MCF 10A (cell line): ENCODE measurements around the gene FAR2. TPM values are rescaled to one million over a fixed set of nuclear protein-coding genes. Genes with fewer than 3 reads are reported as not detected.
"Not testable (repeated sequence)": the region's sequence is repeated elsewhere in the genome, so short reads cannot be mapped to it uniquely, and the experiment has no call there.

Experiments
- BruUV-seq: library from RNA; stranded (reverse); fragments of 400-500 nt; replicated peaks from 2 replicates; lab custom pipeline; 2021; lab: Mats Ljungman, UMichigan
- CTCF ChIA-PET: fragments of 300-600 bp; sonication (Branson Sonifier 250); formaldehyde crosslinking; extraction: SDS; loops from one replicate; lab custom pipeline; 2021; ENCODE audit warnings: antibody characterized with exemption, inconsistent platforms; lab: Yijun Ruan, JAX
- POLR2A ChIA-PET: fragments of 300-600, 350-650 bp; sonication (Branson Sonifier 250); formaldehyde crosslinking; extraction: SDS; loops from one replicate; lab custom pipeline; 2020; ENCODE audit warnings: antibody characterized with exemption, inconsistent platforms; lab: Yijun Ruan, JAX
- DNase-seq: peaks from one replicate; pipeline ENCODE4 v3.0.0-alpha.2; 2018; ENCODE audit not compliant: unreplicated experiment
- H3K27ac Mint-ChIP-seq: one replicate; pipeline ENCODE4 v1.8.0; 2022; ENCODE audit warnings: mild to moderate bottlenecking, low read depth, mixed read lengths; ENCODE audit not compliant: unreplicated experiment
- H3K27me3 Mint-ChIP-seq: one replicate; pipeline ENCODE4 v1.8.0; 2022; ENCODE audit warnings: mixed read lengths; ENCODE audit not compliant: insufficient read depth, unreplicated experiment
- H3K36me3 Mint-ChIP-seq: one replicate; pipeline ENCODE4 v1.8.0; 2022; ENCODE audit warnings: mild to moderate bottlenecking, moderate library complexity, mixed read lengths; ENCODE audit not compliant: insufficient read depth, unreplicated experiment
- H3K4me1 Mint-ChIP-seq: one replicate; pipeline ENCODE4 v1.8.0; 2022; ENCODE audit warnings: mixed read lengths; ENCODE audit not compliant: insufficient read depth, unreplicated experiment
- H3K4me3 Mint-ChIP-seq: one replicate; pipeline ENCODE4 v1.8.0; 2022; ENCODE audit warnings: mild to moderate bottlenecking, moderate library complexity, mixed read lengths; ENCODE audit not compliant: unreplicated experiment
- H3K9me3 Mint-ChIP-seq: one replicate; pipeline ENCODE4 v1.8.0; 2022; ENCODE audit warnings: mixed read lengths; ENCODE audit not compliant: unreplicated experiment
- CTCF ChIP-seq: fragments of 200-600 bp; IDR thresholded peaks from one replicate; pipeline ENCODE4 v1.8.0; 2022; ENCODE audit warnings: antibody characterized with exemption, mild to moderate bottlenecking; ENCODE audit not compliant: unreplicated experiment
- intact Hi-C: fragments of 100-400 bp; cut with micrococcal nuclease; formaldehyde crosslinking; loops from 2 replicates; pipeline ENCODE4 v1.14.1; 2022
- total RNA-seq: library from RNA; stranded (reverse); gene quantifications from 2 replicates; pipeline ENCODE4 v1.2.3, GENCODE V29; 2022

Gene FAR2
- total RNA-seq, 1 experiment from 2014 or later, result 1.7 TPM

DNA sequence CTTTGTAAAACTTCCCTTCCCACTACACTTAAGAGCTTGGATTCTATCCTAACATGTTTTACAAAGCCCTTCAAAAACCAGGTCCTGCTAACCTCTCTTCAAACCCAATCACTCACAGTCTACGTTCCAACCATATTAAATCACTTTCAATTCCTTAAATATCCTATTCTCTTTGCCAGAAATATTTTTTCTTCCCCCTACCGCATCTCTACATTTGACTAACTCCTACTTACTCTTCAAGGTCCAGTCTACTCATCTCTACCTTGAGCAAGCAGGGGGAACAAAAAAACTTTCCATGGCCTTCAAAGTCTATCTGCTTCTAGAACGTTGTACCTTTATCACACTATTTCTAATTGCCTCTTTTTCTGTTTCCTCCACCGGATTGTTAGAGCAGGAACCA lies 225.8 kb downstream of the FAR2 start:
- peaks cover 36% of the 10 kb centered on the region for H3K36me3 Mint-ChIP-seq

GRCh38 chr12:29376118-29376517 lies 227.0 kb downstream of the FAR2 start:
- Mint-ChIP-seq H3K9me3 (no peaks in the 10 kb centered on the region), H3K27ac (no peak overlapping the region), H3K36me3 (peaks cover 36% of the 10 kb centered on the region), H3K27me3 (no peaks in the 10 kb centered on the region), H3K4me1 (peaks cover 17% of the 10 kb centered on the region), H3K4me3 (no peak overlapping the region)
- intact Hi-C loops, result no loop called here
- CTCF ChIA-PET, result interaction anchor here (0.7 to 1.0 kb wide), 2 partner anchors 10 to 1318 kb away, joined by 3 to 4 read pairs; no protein-coding TSS in a partner anchor
- POLR2A ChIA-PET, result interaction anchor here (0.6 kb wide), 1 partner anchor 71 kb away, joined by 5 read pairs; no protein-coding TSS in a partner anchor
- BruUV-seq, result no TSS peak
- DNase-seq, result no peak
- TF ChIP-seq CTCF, result no peak

More for the DNA sequence above, 225.8 kb downstream of the FAR2 start:
- Mint-ChIP-seq H3K27ac (no peak overlapping the region), H3K27me3 (no peaks in the 10 kb centered on the region), H3K4me1 (peaks cover 17% of the 10 kb centered on the region), H3K9me3 (no peaks in the 10 kb centered on the region), H3K4me3 (no peak overlapping the region)
- no peak for TF ChIP-seq CTCF
- intact Hi-C loops, result no loop called here
- POLR2A ChIA-PET, result no interaction called here
- BruUV-seq, result no TSS peak
- CTCF ChIA-PET, result interaction anchor here (1.0 kb wide), 1 partner anchor 1319 kb away, joined by 3 read pairs; no protein-coding TSS in a partner anchor
- no peak for DNase-seq

GRCh38 chr12:29380536-29381523 lies 231.8 kb downstream of the FAR2 start, which contains the start of gene ERGIC2:
Gene ERGIC2, minus strand, starts transcription at chr12:29381172. Its CDS starts 9,539 bp downstream, at chr12:29371633.
- peak; percentile 99 for DNase-seq
- TSS peak; percentile 46 for BruUV-seq
- H3K9me3 Mint-ChIP-seq, result no peaks in the 10 kb centered on the region
- H3K27ac Mint-ChIP-seq, result peak within 1 kb of the TSS; percentile 91
- peaks cover 17% of the 10 kb centered on the region for H3K4me1 Mint-ChIP-seq
- POLR2A ChIA-PET, result interaction anchor here (0.6 to 2.6 kb wide), 23 partner anchors 9 to 1374 kb away, joined by 3 to 14 read pairs (median 3); partner anchors contain the start of genes CAPRIN2 and IPO8
- no peaks in the 10 kb centered on the region for H3K27me3 Mint-ChIP-seq
- H3K4me3 Mint-ChIP-seq, result peak within 1 kb of the TSS; percentile 80
- TF ChIP-seq CTCF, result no peak
- intact Hi-C loops, result loop anchor here (2.0 kb wide), 1 partner anchor 48 kb away; no protein-coding TSS in a partner anchor
- CTCF ChIA-PET, result interaction anchor here (0.5 to 0.6 kb wide), 2 partner anchors 14 to 1185 kb away, joined by 3 read pairs; no protein-coding TSS in a partner anchor
- peaks cover 22% of the 10 kb centered on the region for H3K36me3 Mint-ChIP-seq

GRCh38 chr12:29382251-29382650 lies 233.2 kb downstream of the FAR2 start:
- Mint-ChIP-seq H3K4me1 (peaks cover 11% of the 10 kb centered on the region), H3K27me3 (no peaks in the 10 kb centered on the region), H3K4me3 (peak overlapping the region; percentile 80), H3K27ac (peak overlapping the region; percentile 91), H3K9me3 (no peaks in the 10 kb centered on the region), H3K36me3 (peaks cover 17% of the 10 kb centered on the region)
- POLR2A ChIA-PET, result no interaction called here
- no peak for DNase-seq
- no peak for TF ChIP-seq CTCF
- CTCF ChIA-PET, result no interaction called here
- intact Hi-C loops, result no loop called here
- no TSS peak for BruUV-seq

DNA sequence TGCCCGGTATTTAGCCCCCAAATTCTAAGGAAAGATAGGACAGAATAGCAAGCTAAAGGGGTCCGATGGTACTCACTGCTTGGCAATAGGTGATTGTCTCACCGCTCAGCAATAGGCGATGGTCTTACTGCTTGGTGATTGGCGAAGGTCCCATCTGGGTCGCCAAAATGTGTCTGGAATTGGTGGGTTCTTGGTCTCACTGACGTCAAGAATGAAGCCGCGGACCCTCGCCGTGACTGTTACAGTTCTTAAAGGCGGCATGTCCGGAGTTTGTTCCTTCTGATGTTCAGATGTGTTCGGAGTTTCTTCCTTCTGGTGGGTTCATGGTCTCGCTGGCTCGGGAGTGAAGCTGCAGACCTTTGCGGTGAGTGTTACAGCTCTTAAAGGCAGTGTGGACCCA lies 236.1 kb downstream of the FAR2 start:
- H3K4me3 Mint-ChIP-seq, intact Hi-C loops, H3K4me1 Mint-ChIP-seq, H3K9me3 Mint-ChIP-seq, BruUV-seq, POLR2A ChIA-PET, H3K27ac Mint-ChIP-seq, H3K36me3 Mint-ChIP-seq, H3K27me3 Mint-ChIP-seq, DNase-seq: not testable (repeated sequence)
- CTCF ChIA-PET, result interaction anchor here (0.6 kb wide), 1 partner anchor 266 kb away, joined by 3 read pairs; no protein-coding TSS in a partner anchor
